ENCODE data around the gene XRCC3. TPM values are rescaled to one million over a fixed set of nuclear protein-coding genes. Genes with fewer than 3 reads are reported as not detected.

Gene XRCC3
- polyA plus RNA-seq, 3 donors = 0.66 to 8.1 (median 2.0) TPM

DNA sequence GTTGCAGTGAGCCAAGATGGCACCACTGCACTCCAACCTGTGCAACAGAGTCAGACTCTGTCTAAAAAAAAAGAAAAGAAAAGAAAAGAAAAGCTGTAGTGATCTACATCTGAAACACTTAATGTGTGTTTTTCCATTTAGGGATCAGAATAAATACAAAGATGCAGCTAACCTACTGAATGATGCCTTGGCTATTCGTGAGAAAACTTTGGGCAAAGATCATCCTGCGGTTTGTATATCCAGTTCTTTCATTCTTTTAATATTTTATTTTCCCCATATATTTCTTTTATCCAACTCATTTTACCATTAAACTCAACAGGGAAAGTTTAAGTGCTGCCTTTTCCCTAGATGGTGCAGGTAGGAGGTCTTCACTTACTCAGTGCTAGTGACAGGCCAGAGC is 45.9 kb downstream of the XRCC3 start:
- H3K9me3 ChIP-seq (replicated peaks in 1 of 2; ENCODE audit: control insufficient read depth in 1 of 2, insufficient read depth in 1 of 2, low read length in 2 of 2) = no peaks in the 10 kb centered on the region
- TF ChIP-seq, protein P1, sequence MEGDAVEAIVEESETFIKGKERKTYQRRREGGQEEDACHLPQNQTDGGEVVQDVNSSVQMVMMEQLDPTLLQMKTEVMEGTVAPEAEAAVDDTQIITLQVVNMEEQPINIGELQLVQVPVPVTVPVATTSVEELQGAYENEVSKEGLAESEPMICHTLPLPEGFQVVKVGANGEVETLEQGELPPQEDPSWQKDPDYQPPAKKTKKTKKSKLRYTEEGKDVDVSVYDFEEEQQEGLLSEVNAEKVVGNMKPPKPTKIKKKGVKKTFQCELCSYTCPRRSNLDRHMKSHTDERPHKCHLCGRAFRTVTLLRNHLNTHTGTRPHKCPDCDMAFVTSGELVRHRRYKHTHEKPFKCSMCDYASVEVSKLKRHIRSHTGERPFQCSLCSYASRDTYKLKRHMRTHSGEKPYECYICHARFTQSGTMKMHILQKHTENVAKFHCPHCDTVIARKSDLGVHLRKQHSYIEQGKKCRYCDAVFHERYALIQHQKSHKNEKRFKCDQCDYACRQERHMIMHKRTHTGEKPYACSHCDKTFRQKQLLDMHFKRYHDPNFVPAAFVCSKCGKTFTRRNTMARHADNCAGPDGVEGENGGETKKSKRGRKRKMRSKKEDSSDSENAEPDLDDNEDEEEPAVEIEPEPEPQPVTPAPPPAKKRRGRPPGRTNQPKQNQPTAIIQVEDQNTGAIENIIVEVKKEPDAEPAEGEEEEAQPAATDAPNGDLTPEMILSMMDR (IDR thresholded peaks at IDR 0.05) = no peak
- H3K27me3 ChIP-seq (ENCODE audit: control insufficient read depth in 2 of 2, insufficient read depth in 2 of 2, low read length in 2 of 2) = no peaks in the 10 kb centered on the region
- H4K20me1 ChIP-seq (ENCODE audit: insufficient read depth, low read length) = peaks cover 51% of the 10 kb centered on the region
- DNase-seq = no peak
- H3K4me2 ChIP-seq (replicated peaks; ENCODE audit: extremely low read depth, low read length, poor library complexity, severe bottlenecking) = no peak overlapping the region
- no peak overlapping the region for H3K27ac ChIP-seq (ENCODE audit: low read depth in 1 of 2, low read length in 2 of 2)
- WGBS (ENCODE audit: insufficient coverage) = no CpG with 5 or more reads among the region's 2 CpGs
- no peak overlapping the region for H3K4me3 ChIP-seq (replicated peaks in 1 of 3; ENCODE audit: low read depth in 2 of 3, low read length in 3 of 3)
- intact Hi-C loops (cut with micrococcal nuclease) = no loop called here
- H3K36me3 Mint-ChIP-seq = peaks cover 70 to 95% of the 10 kb centered on the region in 2 donors
- H3K27me3 Mint-ChIP-seq (ENCODE audit: low read depth in 3 of 3) = no peaks in the 10 kb centered on the region
- H3K36me3 ChIP-seq (replicated peaks in 1 of 2; ENCODE audit: control insufficient read depth in 1 of 2, insufficient read depth in 2 of 2, low read length in 2 of 2) = peaks cover 86 to 99% of the 10 kb centered on the region in 2 donors
- H3K27ac Mint-ChIP-seq = no peak overlapping the region
- no peak overlapping the region for H3K4me3 Mint-ChIP-seq
- no peaks in the 10 kb centered on the region for H3K4me1 Mint-ChIP-seq
- no peak overlapping the region for H2AFZ ChIP-seq (ENCODE audit: insufficient read depth, low read depth, low read length, poor library complexity, severe bottlenecking)
- H3K79me2 ChIP-seq (ENCODE audit: insufficient read depth, low read length) = no peaks in the 10 kb centered on the region
- no peak overlapping the region for H3K9ac ChIP-seq (ENCODE audit: insufficient read depth, low read length, poor library complexity, severe bottlenecking)
- H3K9me3 Mint-ChIP-seq = no peaks in the 10 kb centered on the region
- H3K4me1 ChIP-seq (ENCODE audit: control insufficient read depth in 1 of 2, insufficient read depth in 2 of 2, low read length in 2 of 2) = no peaks in the 10 kb centered on the region

DNA sequence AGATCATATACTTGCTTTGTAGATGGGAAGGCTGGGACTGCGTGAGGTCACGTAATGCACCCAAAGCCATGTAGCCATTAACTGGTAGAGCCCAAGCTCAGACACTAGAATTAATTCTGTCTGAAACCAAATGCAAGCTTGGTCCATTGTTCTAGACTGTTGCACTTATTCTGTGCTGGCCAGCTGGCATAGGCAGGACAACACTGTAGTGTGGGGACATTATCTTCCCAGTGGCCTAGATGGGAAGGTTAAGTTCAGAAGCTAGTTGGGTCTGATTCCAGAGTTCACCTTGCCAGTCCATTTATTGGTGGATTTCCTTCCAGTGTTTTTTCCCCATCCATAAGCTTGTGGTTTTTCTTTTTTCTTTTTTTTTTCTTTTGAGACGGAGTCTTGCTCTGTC is 47.1 kb downstream of the XRCC3 start:
- TF ChIP-seq, protein P1 (IDR thresholded peaks at IDR 0.05) = no peak
- peaks cover 3% of the 10 kb centered on the region for H3K4me1 Mint-ChIP-seq

More for the DNA sequence above, 47.1 kb downstream of the XRCC3 start:
- no peak overlapping the region for H2AFZ ChIP-seq (ENCODE audit: insufficient read depth, low read depth, low read length, poor library complexity, severe bottlenecking)
- peaks cover 86 to 99% of the 10 kb centered on the region in 2 donors for H3K36me3 ChIP-seq (replicated peaks in 1 of 2; ENCODE audit: control insufficient read depth in 1 of 2, insufficient read depth in 2 of 2, low read length in 2 of 2)
- H3K9me3 Mint-ChIP-seq = no peaks in the 10 kb centered on the region
- H3K27me3 Mint-ChIP-seq (ENCODE audit: low read depth in 3 of 3) = no peaks in the 10 kb centered on the region
- H3K27ac Mint-ChIP-seq = no peak overlapping the region
- WGBS (ENCODE audit: insufficient coverage) = 80% methylated on average over 1 of the region's 3 CpGs
- no peaks in the 10 kb centered on the region for H3K79me2 ChIP-seq (ENCODE audit: insufficient read depth, low read length)
- H3K4me1 ChIP-seq (ENCODE audit: control insufficient read depth in 1 of 2, insufficient read depth in 2 of 2, low read length in 2 of 2) = no peaks in the 10 kb centered on the region
- H3K4me2 ChIP-seq (replicated peaks; ENCODE audit: extremely low read depth, low read length, poor library complexity, severe bottlenecking) = no peak overlapping the region
- DNase-seq = no peak
- H4K20me1 ChIP-seq (ENCODE audit: insufficient read depth, low read length) = peaks cover 63% of the 10 kb centered on the region
- H3K4me3 Mint-ChIP-seq = no peak overlapping the region
- no peaks in the 10 kb centered on the region for H3K27me3 ChIP-seq (ENCODE audit: control insufficient read depth in 2 of 2, insufficient read depth in 2 of 2, low read length in 2 of 2)
- intact Hi-C loops (cut with micrococcal nuclease) = no loop called here
- H3K9ac ChIP-seq (ENCODE audit: insufficient read depth, low read length, poor library complexity, severe bottlenecking) = no peak overlapping the region
- no peak overlapping the region for H3K27ac ChIP-seq (ENCODE audit: low read depth in 1 of 2, low read length in 2 of 2)
- H3K9me3 ChIP-seq (replicated peaks in 1 of 2; ENCODE audit: control insufficient read depth in 1 of 2, insufficient read depth in 1 of 2, low read length in 2 of 2) = no peaks in the 10 kb centered on the region
- H3K36me3 Mint-ChIP-seq = peaks cover 71 to 96% of the 10 kb centered on the region in 2 donors
- H3K4me3 ChIP-seq (replicated peaks in 1 of 3; ENCODE audit: low read depth in 2 of 3, low read length in 3 of 3) = no peak overlapping the region
